Astrocyte of the spinal cord (primary cell): ENCODE data around the gene CHCT1.

Experiments
- DNase-seq: peaks from one replicate; pipeline ENCODE4 v3.0.0; 2011; ENCODE audit warnings: low read depth, low spot score
- H3K4me3 ChIP-seq: 2 replicates; pipeline ENCODE4 v1.5.1; 2011; ENCODE audit warnings: low read depth, mild to moderate bottlenecking, low read length, moderate library complexity
- CTCF ChIP-seq: IDR thresholded peaks from 2 replicates; pipeline ENCODE4 v1.5.1; 2012; ENCODE audit warnings: low read depth, mild to moderate bottlenecking, low read length, inconsistent platforms
- in situ Hi-C: cut with HindIII; loops from 2 replicates; pipeline ENCODE4 v1.10.0; 2017; ENCODE audit warnings: low sequenced_read_pairs

Gene CHCT1

GRCh38 chr17:60435244-60436167 is 13.2 kb downstream of the CHCT1 start:
- peak; percentile 87 for DNase-seq
- H3K4me3 ChIP-seq = no peak overlapping the region
- in situ Hi-C loops = no loop called here
- peak; percentile 89 for TF ChIP-seq CTCF

DNA sequence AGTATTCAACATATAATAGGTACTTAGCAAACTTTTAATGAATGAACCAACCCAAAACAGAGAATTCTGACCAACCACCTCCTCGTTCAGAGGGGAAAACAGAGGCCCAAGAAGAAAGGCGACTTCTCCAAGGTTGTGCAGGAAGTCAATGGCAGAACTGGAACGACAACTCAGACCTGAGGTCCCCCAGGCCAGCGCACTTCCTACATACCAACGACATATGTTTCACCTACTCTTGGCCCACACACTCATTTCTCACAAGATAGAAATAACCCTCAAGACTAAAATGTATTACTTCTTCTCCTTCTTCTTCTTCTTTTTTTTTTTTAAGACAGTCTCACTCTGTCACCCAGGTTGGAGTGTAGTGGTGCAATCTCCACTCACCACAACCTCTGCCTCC is 14.4 kb downstream of the CHCT1 start:
- DNase-seq = no peak
- no peak overlapping the region for H3K4me3 ChIP-seq
- no peak for TF ChIP-seq CTCF
- in situ Hi-C loops = no loop called here

GRCh38 chr17:60439501-60439900 is 17.2 kb downstream of the CHCT1 start:
- no peak overlapping the region for H3K4me3 ChIP-seq
- peak; percentile 12 for DNase-seq
- in situ Hi-C loops = no loop called here
- TF ChIP-seq CTCF = no peak

GRCh38 chr17:60442271-60443173 is 20.2 kb downstream of the CHCT1 start:
- peak; percentile 10 for DNase-seq
- H3K4me3 ChIP-seq = no peak overlapping the region
- no peak for TF ChIP-seq CTCF
- in situ Hi-C loops = no loop called here

- no peak for TF ChIP-seq CTCF
- DNase-seq = no peak
- H3K4me3 ChIP-seq = no peak overlapping the region
- in situ Hi-C loops = no loop called here
Observed at GRCh38 chr17:60443713-60444112, 21.4 kb downstream of the CHCT1 start.

DNA sequence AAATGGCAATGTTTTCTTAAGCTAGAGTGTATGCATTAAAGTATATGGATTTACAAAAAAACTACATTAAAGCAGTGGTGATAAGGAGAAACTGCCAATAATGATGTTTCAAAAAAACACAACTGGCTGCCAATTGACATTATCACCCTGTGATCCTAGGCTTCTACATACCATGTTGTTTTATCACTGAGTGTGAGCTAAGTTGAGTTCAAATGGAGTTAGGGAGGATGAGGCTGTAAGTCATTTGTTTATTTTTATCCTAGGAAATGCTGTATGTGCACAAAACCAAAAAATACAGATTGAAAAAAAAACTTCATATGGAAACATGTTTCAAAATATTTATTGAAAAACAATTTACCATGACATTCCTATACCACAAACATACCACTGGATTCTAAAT is 22.9 kb downstream of the CHCT1 start:
- in situ Hi-C loops = no loop called here
- no peak for TF ChIP-seq CTCF

More for the DNA sequence above, 22.9 kb downstream of the CHCT1 start:
- no peak overlapping the region for H3K4me3 ChIP-seq
- no peak for DNase-seq
